Esophagus muscularis mucosa (tissue), 4 donors: ENCODE measurements around the gene EDC3. TPM values are rescaled to one million over a fixed set of nuclear protein-coding genes. Genes with fewer than 3 reads are reported as not detected.

Source experiments
- DNase-seq: peaks from one replicate; pipeline ENCODE4 v3.0.0-alpha.2; 2017; ENCODE audit errors: extremely low spot score
- H3K27ac ChIP-seq, 4 donors: fragments of 200-600 bp; sonication (generic); replicated peaks in 1 of 4; 1 replicate in 3 of 4; 2 replicates in 1 of 4; pipeline ENCODE4 v1.5.1; 2016 to 2019; ENCODE audit warnings: mild to moderate bottlenecking in 1 of 4
- H3K27me3 ChIP-seq, 4 donors: fragments of 200-600 bp; sonication (generic); one replicate each; pipeline versions ENCODE4 v1.5.1 to v1.6.0; 2016 to 2019
- H3K36me3 ChIP-seq, 4 donors: fragments of 200-600 bp; sonication (generic); one replicate each; pipeline ENCODE4 v1.5.1; 2016 to 2019
- H3K4me1 ChIP-seq, 4 donors: fragments of 200-600 bp; sonication (generic); one replicate each; pipeline ENCODE4 v1.5.1; 2016 to 2019
- H3K4me3 ChIP-seq, 4 donors: fragments of 200-600 bp; sonication (generic); 1 replicate in 2 of 4; 2 replicates in 2 of 4; pipeline ENCODE4 v1.5.1; 2016 to 2019; ENCODE audit warnings: mild to moderate bottlenecking in 4 of 4, moderate library complexity in 1 of 4
- H3K9me3 ChIP-seq, 4 donors: fragments of 200-600 bp; sonication (generic); 1 replicate in 3 of 4; 2 replicates in 1 of 4; pipeline ENCODE4 v1.5.1; 2016 to 2019
- EP300 ChIP-seq: sonication (generic); formaldehyde crosslinking; IDR thresholded peaks from one replicate; pipeline ENCODE4 v1.6.1; 2017; ENCODE audit warnings: antibody characterized with exemption
- POLR2A ChIP-seq: fragments of 450-650 bp; IDR thresholded peaks from one replicate; pipeline ENCODE4 v1.6.1; 2017; ENCODE audit warnings: antibody characterized with exemption, moderate library complexity, mild to moderate bottlenecking, low read depth
- POLR2AphosphoS5 ChIP-seq, 2 donors: sonication (generic); formaldehyde crosslinking; IDR thresholded peaks; one replicate each; pipeline ENCODE4 v1.6.1; 2017; ENCODE audit warnings: antibody characterized with exemption in 2 of 2
- WGBS: methylation state at CpG from one replicate; pipeline ENCODE4 v1.1.5; 2018; 5-methylcytosine and 5-hydroxymethylcytosine counted together
- intact Hi-C: fragments of 100-400 bp; cut with DNase I; formaldehyde crosslinking; loops from one replicate; pipeline ENCODE4 v1.15.1; 2023
- total RNA-seq, 4 donors: library from RNA; depleted of rRNA; stranded (reverse); fragments of >200 nt; gene quantifications; one replicate each; pipeline versions ENCODE4 v1.1.0 to v1.2.1, GENCODE V29; 2016
- TF ChIP-seq, protein P1 (sequence below), 3 experiments: fragments of 200-600 bp in 2 of 3; fragments of 450-650 bp in 1 of 3; sonication (generic) in 2 of 3; IDR thresholded peaks; one replicate each; pipeline ENCODE4 v1.5.1; 2017 to 2019; ENCODE audit warnings: antibody characterized with exemption in 3 of 3, mild to moderate bottlenecking in 2 of 3, moderate library complexity in 1 of 3

EDC3 gene
- total RNA-seq, 4 donors from 2014 or later: 9.6 to 19.5 (median 17.9) TPM

DNA sequence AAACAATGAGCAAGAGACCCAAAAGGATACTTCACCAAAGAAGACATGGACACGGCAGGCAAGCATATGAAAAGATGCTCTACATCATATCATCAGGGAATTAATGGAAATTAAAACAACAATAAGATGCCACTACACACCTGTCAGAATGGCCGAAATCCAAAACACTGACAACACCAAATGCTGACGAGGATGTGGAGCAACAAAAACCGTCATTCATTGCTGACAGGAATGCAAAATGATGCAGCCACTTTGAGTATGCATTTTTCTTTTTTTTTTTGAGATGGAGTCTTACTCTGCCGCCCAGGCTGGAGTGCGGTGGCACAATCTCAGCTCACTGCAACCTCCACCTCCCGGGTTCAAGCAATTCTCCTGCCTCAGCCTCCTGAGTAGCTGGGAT is 19.0 kb downstream of the EDC3 start:
- H3K4me1 ChIP-seq: no peaks in the 10 kb centered on the region
- WGBS: 94% methylated on average over 7 of the region's 7 CpGs
- no peak for DNase-seq
- TF ChIP-seq POLR2A (no peak), EP300 (no peak), POLR2AphosphoS5 (IDR thresholded peaks at IDR 0.05) (no peak)
- TF ChIP-seq, protein P1, sequence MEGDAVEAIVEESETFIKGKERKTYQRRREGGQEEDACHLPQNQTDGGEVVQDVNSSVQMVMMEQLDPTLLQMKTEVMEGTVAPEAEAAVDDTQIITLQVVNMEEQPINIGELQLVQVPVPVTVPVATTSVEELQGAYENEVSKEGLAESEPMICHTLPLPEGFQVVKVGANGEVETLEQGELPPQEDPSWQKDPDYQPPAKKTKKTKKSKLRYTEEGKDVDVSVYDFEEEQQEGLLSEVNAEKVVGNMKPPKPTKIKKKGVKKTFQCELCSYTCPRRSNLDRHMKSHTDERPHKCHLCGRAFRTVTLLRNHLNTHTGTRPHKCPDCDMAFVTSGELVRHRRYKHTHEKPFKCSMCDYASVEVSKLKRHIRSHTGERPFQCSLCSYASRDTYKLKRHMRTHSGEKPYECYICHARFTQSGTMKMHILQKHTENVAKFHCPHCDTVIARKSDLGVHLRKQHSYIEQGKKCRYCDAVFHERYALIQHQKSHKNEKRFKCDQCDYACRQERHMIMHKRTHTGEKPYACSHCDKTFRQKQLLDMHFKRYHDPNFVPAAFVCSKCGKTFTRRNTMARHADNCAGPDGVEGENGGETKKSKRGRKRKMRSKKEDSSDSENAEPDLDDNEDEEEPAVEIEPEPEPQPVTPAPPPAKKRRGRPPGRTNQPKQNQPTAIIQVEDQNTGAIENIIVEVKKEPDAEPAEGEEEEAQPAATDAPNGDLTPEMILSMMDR (IDR thresholded peaks at IDR 0.05): no peak
- H3K27ac ChIP-seq: no peak overlapping the region
- H3K9me3 ChIP-seq: no peaks in the 10 kb centered on the region
- H3K27me3 ChIP-seq: no peaks in the 10 kb centered on the region
- H3K4me3 ChIP-seq: no peak overlapping the region
- intact Hi-C loops: no loop called here
- peaks cover 3 to 29% (median 24%) of the 10 kb centered on the region in 4 donors for H3K36me3 ChIP-seq

DNA sequence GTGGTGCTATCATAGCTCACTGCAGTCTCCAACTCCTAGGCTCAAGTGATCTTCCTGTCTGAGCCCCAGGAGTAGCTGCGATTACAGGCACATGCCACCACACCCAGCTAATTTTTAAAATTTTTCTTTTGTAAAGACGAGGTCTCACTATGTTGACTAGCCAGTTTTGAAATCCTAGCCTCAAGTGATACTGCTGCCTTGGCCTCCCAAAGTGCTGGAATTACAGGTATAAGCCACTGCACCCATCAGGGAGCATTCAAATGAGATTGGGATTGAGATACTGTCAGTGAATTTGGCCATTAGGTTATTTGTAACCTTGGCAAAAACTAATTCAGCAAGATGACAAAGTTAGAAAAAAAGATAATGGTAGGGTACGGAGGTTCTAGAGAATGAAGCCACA is 21.7 kb downstream of the EDC3 start:
- Histone ChIP-seq H3K9me3 (no peaks in the 10 kb centered on the region), H3K4me1 (no peaks in the 10 kb centered on the region), H3K27me3 (no peaks in the 10 kb centered on the region), H3K36me3 (peaks cover 17 to 52% (median 40%) of the 10 kb centered on the region in 4 donors), H3K27ac (no peak overlapping the region), H3K4me3 (no peak overlapping the region)
- DNase-seq: no peak
- intact Hi-C loops: no loop called here
- TF ChIP-seq POLR2AphosphoS5 (IDR thresholded peaks at IDR 0.05): no peak
- TF ChIP-seq, protein P1 (IDR thresholded peaks at IDR 0.05): no peak
- no peak for TF ChIP-seq EP300
- TF ChIP-seq POLR2A: no peak
- 90% methylated on average over 3 of the region's 3 CpGs for whole genome bisulfite sequencing

DNA sequence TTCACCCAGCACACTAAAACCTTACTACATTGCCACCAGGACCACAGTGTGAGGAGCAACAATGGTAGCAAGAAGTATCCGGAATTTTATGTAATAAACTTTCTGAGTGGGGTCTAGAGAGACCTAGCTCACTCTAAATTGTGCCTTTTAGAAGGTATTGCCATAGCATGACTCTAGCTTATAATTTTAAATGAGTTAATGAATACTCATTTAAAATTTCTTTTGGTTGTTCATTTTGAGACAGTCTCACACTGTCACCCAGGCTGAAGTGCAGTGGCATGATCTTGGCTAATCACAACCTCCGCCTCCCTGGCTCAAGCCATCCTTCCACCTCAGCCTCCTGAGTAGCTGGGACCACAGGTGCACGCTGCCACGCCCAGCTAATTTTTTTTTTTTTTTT is 26.2 kb downstream of the EDC3 start:
- no peaks in the 10 kb centered on the region for H3K9me3 ChIP-seq
- H3K27ac ChIP-seq: no peak overlapping the region
- H3K27me3 ChIP-seq: no peaks in the 10 kb centered on the region
- TF ChIP-seq EP300: no peak
- no peak for TF ChIP-seq POLR2A
- TF ChIP-seq POLR2AphosphoS5 (IDR thresholded peaks at IDR 0.05): no peak
- TF ChIP-seq, protein P1 (IDR thresholded peaks at IDR 0.05): no peak
- WGBS: 97% methylated on average over 4 of the region's 4 CpGs
- peaks cover 3 to 11% (median 6%) of the 10 kb centered on the region in 4 donors for H3K4me1 ChIP-seq
- no peak for DNase-seq
- H3K4me3 ChIP-seq: no peak overlapping the region
- H3K36me3 ChIP-seq: peaks cover 17 to 58% (median 47%) of the 10 kb centered on the region in 4 donors
- intact Hi-C loops: no loop called here

DNA sequence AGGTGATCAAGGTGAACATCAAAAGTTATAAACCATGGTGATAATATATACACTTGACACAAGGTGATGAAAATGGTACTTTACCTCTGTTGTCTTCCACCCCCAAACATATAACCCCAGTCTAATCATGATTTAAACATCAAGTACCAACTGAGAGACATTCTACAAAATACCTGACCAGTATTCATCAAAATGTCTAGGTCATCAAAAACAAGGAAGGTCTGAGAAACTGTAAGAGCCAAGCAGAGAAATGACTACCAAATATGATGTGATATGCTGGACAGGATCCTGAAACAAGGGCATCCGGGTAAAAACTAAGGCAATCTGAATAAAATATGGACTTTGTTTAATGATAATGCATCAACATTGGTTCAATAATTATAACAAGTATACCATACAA is 27.8 kb downstream of the EDC3 start:
- 77% methylated on average over 1 of the region's 1 CpG for WGBS
- no peak for DNase-seq
- intact Hi-C loops: no loop called here
- Histone ChIP-seq H3K9me3 (no peaks in the 10 kb centered on the region), H3K4me1 (peaks cover 20 to 27% (median 23%) of the 10 kb centered on the region in 4 donors), H3K27ac (no peak overlapping the region), H3K4me3 (no peak overlapping the region), H3K27me3 (no peaks in the 10 kb centered on the region), H3K36me3 (peaks cover 17 to 42% (median 32%) of the 10 kb centered on the region in 4 donors)
- TF ChIP-seq POLR2AphosphoS5 (IDR thresholded peaks at IDR 0.05) (no peak), EP300 (no peak), POLR2A (no peak)
- TF ChIP-seq, protein P1 (IDR thresholded peaks at IDR 0.05): no peak

DNA sequence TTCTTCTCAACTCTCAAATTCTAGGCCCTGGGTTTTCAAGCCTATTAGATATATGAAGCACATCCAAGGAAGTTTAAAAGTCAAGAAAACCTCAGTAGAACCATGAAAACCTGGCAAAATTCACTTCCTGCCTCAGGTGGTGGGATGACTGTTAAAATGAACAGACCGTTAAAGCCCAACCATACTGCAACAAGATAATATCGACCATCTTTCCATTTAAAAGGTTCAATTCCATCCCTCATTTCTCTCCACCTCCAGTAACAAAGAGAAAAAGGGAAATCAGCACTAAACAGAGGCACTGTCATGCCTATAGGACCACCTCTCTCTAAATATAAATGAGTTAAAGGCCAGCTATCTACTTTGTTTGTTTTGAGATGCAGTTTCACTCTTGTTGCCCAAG is 31.2 kb downstream of the EDC3 start:
- no peak for DNase-seq
- no peak for TF ChIP-seq EP300
- intact Hi-C loops: no loop called here
- peak overlapping the region in 3 of 4 donors; percentile 29 to 63 (median 41) for H3K27ac ChIP-seq
- no peaks in the 10 kb centered on the region for H3K27me3 ChIP-seq
- H3K36me3 ChIP-seq: peaks cover 0 to 15% (median 7%) of the 10 kb centered on the region in 4 donors
- H3K4me3 ChIP-seq: no peak overlapping the region
- no peaks in the 10 kb centered on the region for H3K9me3 ChIP-seq
- H3K4me1 ChIP-seq: peaks cover 29 to 33% (median 31%) of the 10 kb centered on the region in 4 donors
- 65% methylated on average over 2 of the region's 2 CpGs for WGBS
